HepG2 (cell line): ENCODE results near the gene TAAR9. TPM values are rescaled to one million over a fixed set of nuclear protein-coding genes. Genes with fewer than 3 reads are reported as not detected.

Experiments
- ATAC-seq: fragments of 200-7000 bp; cut with Tn5 transposase; 3 replicates; pipeline ENCODE4 v1.9.1; 2020; ENCODE audit warnings: mild to moderate bottlenecking, moderate library complexity
- BruUV-seq: library from RNA; stranded (reverse); fragments of 400-500 nt; replicated peaks from 2 replicates; lab custom pipeline; 2021; lab: Mats Ljungman, UMichigan
- CTCF ChIA-PET: fragments of 300-600 bp; formaldehyde crosslinking; extraction: SDS; loops from one replicate; lab custom pipeline; 2021; ENCODE audit warnings: low total read pairs, inconsistent platforms, low intra/inter-chr PET ratio; lab: Yijun Ruan, JAX
- POLR2A ChIA-PET: fragments of 350-600 bp; sonication (Branson Sonifier 250); formaldehyde crosslinking; loops from one replicate; lab custom pipeline; 2020; ENCODE audit warnings: antibody characterized with exemption, inconsistent platforms; lab: Yijun Ruan, JAX
- DNase-seq: peaks from one replicate; pipeline ENCODE4 v3.0.0-alpha.2; 2015; ENCODE audit warnings: low spot score
- FAIRE-seq: peaks from 3 replicates; lab custom pipeline; 2011; peaks lifted over from hg19 to GRCh38; lab: Jason Lieb, UNC
- H2AFZ ChIP-seq: one replicate; pipeline ENCODE4 v1.6.1; 2011; ENCODE audit warnings: low read length, inconsistent platforms
- H3K27ac ChIP-seq: fragments of 300-600 bp; 3 replicates; pipeline ENCODE4 v1.8.0; 2011; ENCODE audit warnings: mixed run types, mild to moderate bottlenecking, mixed read lengths, low read length, inconsistent platforms; ENCODE audit not compliant: insufficient read depth; ENCODE audit errors: extremely low read length
- H3K27me3 ChIP-seq, 2 experiments: fragments of 200-600 bp in 1 of 2; 2 replicates in 1 of 2; 3 replicates in 1 of 2; pipeline versions ENCODE4 v1.6.0 to v1.8.0; 2011; ENCODE audit warnings: low read length in 2 of 2, mild to moderate bottlenecking in 2 of 2, moderate library complexity in 2 of 2, inconsistent platforms in 1 of 2; ENCODE audit not compliant: insufficient read depth in 2 of 2, control insufficient read depth in 1 of 2
- H3K36me3 ChIP-seq, 2 experiments: fragments of 200-600 bp in 1 of 2; replicated peaks in 1 of 2; 2 replicates in 1 of 2; 3 replicates in 1 of 2; pipeline versions ENCODE4 v1.5.1 to v1.8.0; 2011; ENCODE audit warnings: low read length in 2 of 2, inconsistent platforms in 1 of 2; ENCODE audit not compliant: insufficient read depth in 2 of 2, control insufficient read depth in 1 of 2
- H3K4me1 ChIP-seq: 2 replicates; pipeline ENCODE4 v1.5.1; 2012; ENCODE audit warnings: low read length, inconsistent platforms; ENCODE audit not compliant: insufficient read depth
- H3K4me2 ChIP-seq: 2 replicates; pipeline ENCODE4 v1.6.0; 2011; ENCODE audit warnings: low read depth, low read length, inconsistent platforms
- H3K4me3 ChIP-seq, 3 experiments: fragments of 200-600 bp in 1 of 3; sonication (generic), shearing (Covaris generic) in 1 of 3; replicated peaks in 1 of 3; 2 replicates each; pipeline ENCODE4 v1.5.1; 2011 to 2016; ENCODE audit warnings: low read length in 3 of 3, inconsistent platforms in 2 of 3, low read depth in 2 of 3, mild to moderate bottlenecking in 2 of 3, control low read depth in 1 of 3, mixed read lengths in 1 of 3; ENCODE audit not compliant: insufficient read depth in 1 of 3
- H3K79me2 ChIP-seq: one replicate; pipeline ENCODE4 v1.6.1; 2011; ENCODE audit warnings: low read length, inconsistent platforms; ENCODE audit not compliant: insufficient read depth
- H3K9ac ChIP-seq: 2 replicates; pipeline ENCODE4 v1.6.0; 2011; ENCODE audit warnings: mild to moderate bottlenecking, low read depth, low read length, inconsistent platforms; ENCODE audit not compliant: insufficient read depth
- H3K9me3 ChIP-seq: 2 replicates; pipeline ENCODE4 v1.5.1; 2012; ENCODE audit warnings: mild to moderate bottlenecking, low read length
- H4K20me1 ChIP-seq: 2 replicates; pipeline ENCODE4 v1.6.0; 2011; ENCODE audit warnings: inconsistent platforms, mild to moderate bottlenecking, low read length, moderate library complexity; ENCODE audit not compliant: insufficient read depth
- ASH2L ChIP-seq: fragments of 300-600, 200-600 bp; sonication (generic); IDR thresholded peaks from 2 replicates; pipeline ENCODE4 v1.7.0; 2017; ENCODE audit warnings: low read depth, mild to moderate bottlenecking, moderate library complexity, mixed read lengths, low read length; ENCODE audit not compliant: insufficient read length
- BCL6 ChIP-seq: IDR thresholded peaks from 2 replicates; pipeline ENCODE4 v1.6.1; 2016; ENCODE audit warnings: missing genetic modification reagents, missing compliant biosample characterization
- GABPB1 ChIP-seq: IDR thresholded peaks from 2 replicates; pipeline ENCODE4 v1.6.1; 2016; ENCODE audit warnings: mild to moderate bottlenecking, missing genetic modification reagents, moderate library complexity, missing compliant biosample characterization
- HDAC2 ChIP-seq: sonication (generic); formaldehyde crosslinking; IDR thresholded peaks from 2 replicates; pipeline ENCODE4 v1.4.0; 2020; ENCODE audit warnings: missing genetic modification reagents
- HOXA7 ChIP-seq: sonication (generic); formaldehyde crosslinking; IDR thresholded peaks from 2 replicates; pipeline ENCODE4 v1.8.1; 2022; ENCODE audit warnings: mild to moderate bottlenecking, missing genetic modification reagents, moderate library complexity
- JARID2 ChIP-seq: sonication (generic); formaldehyde crosslinking; IDR thresholded peaks from 2 replicates; pipeline ENCODE4 v1.8.1; 2023; ENCODE audit warnings: missing genetic modification reagents, inconsistent platforms; ENCODE audit not compliant: insufficient replicate concordance
- KAT8 ChIP-seq: IDR thresholded peaks from 2 replicates; pipeline ENCODE4 v1.6.1; 2016; ENCODE audit warnings: missing genetic modification reagents, missing compliant biosample characterization
- KLF13 ChIP-seq: sonication (generic); formaldehyde crosslinking; IDR thresholded peaks from 2 replicates; pipeline ENCODE4 v1.4.0; 2020; ENCODE audit warnings: mild to moderate bottlenecking, missing genetic modification reagents
- MXD4 ChIP-seq: IDR thresholded peaks from 2 replicates; pipeline ENCODE4 v1.6.1; 2016; ENCODE audit warnings: mild to moderate bottlenecking, missing biosample characterization, missing genetic modification reagents
- MYC ChIP-seq: sonication (generic); formaldehyde crosslinking; IDR thresholded peaks from 2 replicates; pipeline ENCODE4 v1.9.0; 2021; ENCODE audit warnings: missing genetic modification reagents, borderline replicate concordance
- NFYC ChIP-seq: IDR thresholded peaks from 2 replicates; pipeline ENCODE4 v1.6.1; 2016; ENCODE audit warnings: missing genetic modification reagents, missing compliant biosample characterization
- WGBS: methylation state at CpG from one replicate; pipeline ENCODE4 v1.1.6; 2017; ENCODE audit warnings: low lambda C conversion rate; 5-methylcytosine and 5-hydroxymethylcytosine counted together
- in situ Hi-C: cut with HindIII; loops from 2 replicates; pipeline ENCODE4 v1.10.0; 2017; ENCODE audit warnings: low pct_unique_long_range_greater_than_20kb; ENCODE audit not compliant: extremely low pct_ligation_motif_present
- intact Hi-C: fragments of 100-400 bp; cut with micrococcal nuclease; formaldehyde crosslinking; loops from one replicate; pipeline ENCODE4 v1.10.0; 2022; ENCODE audit not compliant: unreplicated experiment
- polyA plus RNA-seq, 8 experiments: library from polyadenylated mRNA; depleted of rRNA in 3 of 8; stranded (reverse) in 7 of 8; unstranded in 1 of 8; fragments of >200 nt; fragmentation: Illumina TruSeq in 4 of 8; extraction: Trizol in 4 of 8; gene quantifications; 2 replicates each; pipeline versions ENCODE4 v1.2.1 to v1.2.3, GENCODE V29; 2011 to 2016; ENCODE audit warnings: low read depth in 4 of 8, missing spikeins in 1 of 8, mixed read lengths in 1 of 8; ENCODE audit not compliant: insufficient read depth in 1 of 8
- total RNA-seq, 5 experiments: library from RNA; depleted of rRNA; stranded (reverse); fragments of >200 nt; fragmentation: Illumina TruSeq; extraction: Trizol; gene quantifications; 2 replicates each; pipeline ENCODE4 v1.2.3, GENCODE V29; 2016; ENCODE audit warnings: low read depth in 1 of 5
- TF ChIP-seq, protein P1 (sequence below): sonication (generic); formaldehyde crosslinking; IDR thresholded peaks from 2 replicates; pipeline ENCODE4 v1.5.0; 2020; ENCODE audit warnings: mild to moderate bottlenecking, missing genetic modification reagents
- TF ChIP-seq, protein P2 (sequence below): sonication (generic); formaldehyde crosslinking; IDR thresholded peaks from 2 replicates; pipeline ENCODE4 v1.4.0; 2020; ENCODE audit warnings: mild to moderate bottlenecking, missing genetic modification reagents
- TF ChIP-seq, protein P3 (sequence below): sonication (generic); formaldehyde crosslinking; IDR thresholded peaks from 2 replicates; pipeline ENCODE4 v1.5.0; 2020; ENCODE audit warnings: missing genetic modification reagents
- TF ChIP-seq, protein P4 (sequence below): IDR thresholded peaks from 2 replicates; pipeline ENCODE4 v1.6.1; 2016; ENCODE audit warnings: low read depth

Gene TAAR9
- total and polyA plus RNA-seq, 2 of the 13 experiments (the other 11 are each of a cell fraction or from before 2014, with no cell fraction given): 0.07 TPM; not detected in 1

DNA sequence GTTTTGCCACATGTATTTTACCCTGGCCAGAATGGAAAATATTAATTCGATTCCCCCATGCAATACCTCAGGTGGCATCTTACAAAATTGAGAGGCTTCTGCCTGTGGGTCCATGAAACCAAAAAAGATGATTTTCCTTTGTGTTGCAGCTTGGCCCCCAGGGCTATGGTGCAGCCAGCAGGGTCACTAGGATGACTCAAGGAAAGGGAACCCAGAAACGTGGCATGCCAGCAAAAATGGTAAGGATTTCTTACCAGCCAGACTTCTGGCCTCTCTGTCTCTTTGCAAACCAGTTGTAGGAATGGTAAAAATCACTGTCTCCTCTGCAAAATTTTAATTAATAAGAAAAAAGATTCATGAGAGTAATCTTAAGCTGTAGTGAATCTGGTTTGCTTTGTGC is 11.6 kb upstream of the TAAR9 start:
- Histone ChIP-seq H3K79me2 (no peaks in the 10 kb centered on the region), H3K9ac (no peak overlapping the region)
- POLR2A ChIA-PET: no interaction called here

DNA sequence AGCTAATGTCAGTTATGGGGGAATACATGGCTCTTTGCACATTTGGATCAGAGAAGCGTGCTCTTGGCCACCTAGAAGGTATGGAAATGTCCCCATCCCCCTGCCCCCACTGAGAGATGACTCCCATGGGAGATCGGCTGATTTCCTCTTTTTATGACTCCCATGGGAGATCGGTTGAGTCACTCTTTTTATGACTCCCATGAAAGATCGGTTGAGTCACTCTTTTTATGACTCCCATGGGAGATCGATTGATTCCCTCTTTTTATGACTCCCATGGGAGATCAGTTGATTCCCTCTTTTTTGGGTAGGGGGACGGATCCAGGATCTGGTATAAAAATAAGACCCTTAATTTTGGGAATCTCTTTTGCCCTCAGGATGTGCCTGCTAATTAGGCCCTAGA is 10.3 kb upstream of the TAAR9 start:
- Histone ChIP-seq H3K4me3 (no peak overlapping the region), H3K36me3 (no peaks in the 10 kb centered on the region), H3K9ac (no peak overlapping the region), H4K20me1 (no peaks in the 10 kb centered on the region), H3K9me3 (no peaks in the 10 kb centered on the region), H3K27ac (no peak overlapping the region), H3K27me3 (peaks cover 0 to 6% of the 10 kb centered on the region in 2 experiments; a peak in 2 of 5 replicates), H3K79me2 (no peaks in the 10 kb centered on the region), H3K4me1 (peaks cover 11% of the 10 kb centered on the region; the same call in 1 of the 2 replicates), H2AFZ (no peak overlapping the region), H3K4me2 (no peak overlapping the region)
- in situ Hi-C loops (no loop called here), intact Hi-C loops (no loop called here)
- no peak for DNase-seq
- WGBS: 43% methylated on average over 6 of the region's 6 CpGs
- POLR2A ChIA-PET: no interaction called here
- no TSS peak for BruUV-seq
- no peak for ATAC-seq
- FAIRE-seq: no peak
- CTCF ChIA-PET: no interaction called here
- TF ChIP-seq KLF13 (CRISPR knock-in tag) (no peak), HDAC2 (CRISPR knock-in tag) (no peak), ASH2L (no peak), BCL6 (no peak), NFYC (CRISPR knock-in tag) (no peak), MYC (CRISPR knock-in tag) (no peak), MXD4 (no peak), KAT8 (no peak)
- TF ChIP-seq, protein P1, sequence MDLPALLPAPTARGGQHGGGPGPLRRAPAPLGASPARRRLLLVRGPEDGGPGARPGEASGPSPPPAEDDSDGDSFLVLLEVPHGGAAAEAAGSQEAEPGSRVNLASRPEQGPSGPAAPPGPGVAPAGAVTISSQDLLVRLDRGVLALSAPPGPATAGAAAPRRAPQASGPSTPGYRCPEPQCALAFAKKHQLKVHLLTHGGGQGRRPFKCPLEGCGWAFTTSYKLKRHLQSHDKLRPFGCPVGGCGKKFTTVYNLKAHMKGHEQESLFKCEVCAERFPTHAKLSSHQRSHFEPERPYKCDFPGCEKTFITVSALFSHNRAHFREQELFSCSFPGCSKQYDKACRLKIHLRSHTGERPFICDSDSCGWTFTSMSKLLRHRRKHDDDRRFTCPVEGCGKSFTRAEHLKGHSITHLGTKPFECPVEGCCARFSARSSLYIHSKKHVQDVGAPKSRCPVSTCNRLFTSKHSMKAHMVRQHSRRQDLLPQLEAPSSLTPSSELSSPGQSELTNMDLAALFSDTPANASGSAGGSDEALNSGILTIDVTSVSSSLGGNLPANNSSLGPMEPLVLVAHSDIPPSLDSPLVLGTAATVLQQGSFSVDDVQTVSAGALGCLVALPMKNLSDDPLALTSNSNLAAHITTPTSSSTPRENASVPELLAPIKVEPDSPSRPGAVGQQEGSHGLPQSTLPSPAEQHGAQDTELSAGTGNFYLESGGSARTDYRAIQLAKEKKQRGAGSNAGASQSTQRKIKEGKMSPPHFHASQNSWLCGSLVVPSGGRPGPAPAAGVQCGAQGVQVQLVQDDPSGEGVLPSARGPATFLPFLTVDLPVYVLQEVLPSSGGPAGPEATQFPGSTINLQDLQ (CRISPR knock-in tag): no peak
- TF ChIP-seq, protein P2, sequence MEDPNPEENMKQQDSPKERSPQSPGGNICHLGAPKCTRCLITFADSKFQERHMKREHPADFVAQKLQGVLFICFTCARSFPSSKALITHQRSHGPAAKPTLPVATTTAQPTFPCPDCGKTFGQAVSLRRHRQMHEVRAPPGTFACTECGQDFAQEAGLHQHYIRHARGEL (CRISPR knock-in tag): no peak
- TF ChIP-seq, protein P3, sequence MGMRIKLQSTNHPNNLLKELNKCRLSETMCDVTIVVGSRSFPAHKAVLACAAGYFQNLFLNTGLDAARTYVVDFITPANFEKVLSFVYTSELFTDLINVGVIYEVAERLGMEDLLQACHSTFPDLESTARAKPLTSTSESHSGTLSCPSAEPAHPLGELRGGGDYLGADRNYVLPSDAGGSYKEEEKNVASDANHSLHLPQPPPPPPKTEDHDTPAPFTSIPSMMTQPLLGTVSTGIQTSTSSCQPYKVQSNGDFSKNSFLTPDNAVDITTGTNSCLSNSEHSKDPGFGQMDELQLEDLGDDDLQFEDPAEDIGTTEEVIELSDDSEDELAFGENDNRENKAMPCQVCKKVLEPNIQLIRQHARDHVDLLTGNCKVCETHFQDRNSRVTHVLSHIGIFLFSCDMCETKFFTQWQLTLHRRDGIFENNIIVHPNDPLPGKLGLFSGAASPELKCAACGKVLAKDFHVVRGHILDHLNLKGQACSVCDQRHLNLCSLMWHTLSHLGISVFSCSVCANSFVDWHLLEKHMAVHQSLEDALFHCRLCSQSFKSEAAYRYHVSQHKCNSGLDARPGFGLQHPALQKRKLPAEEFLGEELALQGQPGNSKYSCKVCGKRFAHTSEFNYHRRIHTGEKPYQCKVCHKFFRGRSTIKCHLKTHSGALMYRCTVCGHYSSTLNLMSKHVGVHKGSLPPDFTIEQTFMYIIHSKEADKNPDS (CRISPR knock-in tag): no peak
- TF ChIP-seq, protein P4, sequence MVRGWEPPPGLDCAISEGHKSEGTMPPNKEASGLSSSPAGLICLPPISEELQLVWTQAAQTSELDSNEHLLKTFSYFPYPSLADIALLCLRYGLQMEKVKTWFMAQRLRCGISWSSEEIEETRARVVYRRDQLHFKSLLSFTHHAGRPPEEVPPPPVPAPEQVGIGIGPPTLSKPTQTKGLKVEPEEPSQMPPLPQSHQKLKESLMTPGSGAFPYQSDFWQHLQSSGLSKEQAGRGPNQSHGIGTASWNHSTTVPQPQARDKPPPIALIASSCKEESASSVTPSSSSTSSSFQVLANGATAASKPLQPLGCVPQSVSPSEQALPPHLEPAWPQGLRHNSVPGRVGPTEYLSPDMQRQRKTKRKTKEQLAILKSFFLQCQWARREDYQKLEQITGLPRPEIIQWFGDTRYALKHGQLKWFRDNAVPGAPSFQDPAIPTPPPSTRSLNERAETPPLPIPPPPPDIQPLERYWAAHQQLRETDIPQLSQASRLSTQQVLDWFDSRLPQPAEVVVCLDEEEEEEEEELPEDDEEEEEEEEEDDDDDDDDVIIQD: no peak

More for the DNA sequence above, 11.6 kb upstream of the TAAR9 start:
- CTCF ChIA-PET: no interaction called here
- H2AFZ ChIP-seq: no peak overlapping the region
- BruUV-seq: no TSS peak
- no peak overlapping the region for H3K4me2 ChIP-seq
- H4K20me1 ChIP-seq: no peaks in the 10 kb centered on the region
- FAIRE-seq (no peak), DNase-seq (no peak), ATAC-seq (no peak)
- WGBS: 2% methylated on average over 2 of the region's 2 CpGs
- intact Hi-C loops: no loop called here
- no peaks in the 10 kb centered on the region for H3K9me3 ChIP-seq
- no peaks in the 10 kb centered on the region for H3K36me3 ChIP-seq
- H3K4me1 ChIP-seq: peaks cover 11% of the 10 kb centered on the region; the same call in 1 of the 2 replicates
- peaks cover 0 to 6% of the 10 kb centered on the region in 2 experiments; a peak in 2 of 5 replicates for H3K27me3 ChIP-seq
- TF ChIP-seq HOXA7 (CRISPR knock-in tag) (no peak), GABPB1 (CRISPR knock-in tag) (no peak), JARID2 (CRISPR knock-in tag) (no peak)
- H3K27ac ChIP-seq: no peak overlapping the region
- H3K4me3 ChIP-seq: no peak overlapping the region
- in situ Hi-C loops: no loop called here
